Tibial artery (tissue), 4 donors: ENCODE results near the gene WDR64.

Source experiments
- DNase-seq, 2 donors: peaks; one replicate each; pipeline ENCODE4 v3.0.0-alpha.2; 2019
- H3K27ac ChIP-seq, 2 donors: fragments of 200-600 bp; sonication (generic) in 1 of 2; 1 replicate in 1 of 2; 2 replicates in 1 of 2; pipeline ENCODE4 v1.5.1; 2018 to 2019; ENCODE audit warnings: mild to moderate bottlenecking in 1 of 2
- H3K27me3 ChIP-seq, 2 donors: fragments of 200-600 bp; sonication (generic) in 1 of 2; one replicate each; pipeline versions ENCODE4 v1.5.1 to v1.6.0; 2016 to 2019
- H3K36me3 ChIP-seq, 3 donors: fragments of 200-600 bp; sonication (generic) in 2 of 3; one replicate each; pipeline ENCODE4 v1.5.1; 2016 to 2019; ENCODE audit warnings: mild to moderate bottlenecking in 2 of 3
- H3K4me1 ChIP-seq, 4 donors: fragments of 200-600 bp; sonication (generic) in 2 of 4; 1 replicate in 3 of 4; 2 replicates in 1 of 4; pipeline ENCODE4 v1.5.1; 2016 to 2019
- H3K4me3 ChIP-seq, 2 donors: fragments of 200-600 bp; sonication (generic) in 1 of 2; 1 replicate in 1 of 2; 2 replicates in 1 of 2; pipeline ENCODE4 v1.5.1; 2018 to 2019; ENCODE audit warnings: mild to moderate bottlenecking in 2 of 2
- H3K9me3 ChIP-seq, 3 donors: fragments of 200-600 bp; sonication (generic) in 1 of 3; one replicate each; pipeline ENCODE4 v1.5.1; 2016 to 2019
- CTCF ChIP-seq, 2 experiments: fragments of 200-600 bp in 1 of 2; fragments of 450-650 bp in 1 of 2; IDR thresholded peaks; one replicate each; pipeline ENCODE4 v1.5.1; 2017 to 2019; ENCODE audit warnings: antibody characterized with exemption in 2 of 2, mild to moderate bottlenecking in 1 of 2, moderate library complexity in 1 of 2
- intact Hi-C: fragments of 100-400 bp; cut with DNase I; formaldehyde crosslinking; loops from one replicate; pipeline ENCODE4 v1.15.0; 2023; ENCODE audit warnings: low total_unique reads

The WDR64 gene

GRCh38 chr1:241736387-241736786 lies 84.3 kb downstream of the WDR64 start:
- Histone ChIP-seq H3K4me1 (no peaks in the 10 kb centered on the region), H3K27ac (no peak overlapping the region), H3K4me3 (no peak overlapping the region), H3K36me3 (no peaks in the 10 kb centered on the region), H3K27me3 (no peaks in the 10 kb centered on the region), H3K9me3 (no peaks in the 10 kb centered on the region)
- DNase-seq = no peak
- TF ChIP-seq CTCF (IDR thresholded peaks at IDR 0.05) = no peak
- intact Hi-C loops = no loop called here

- no peak for TF ChIP-seq CTCF (IDR thresholded peaks at IDR 0.05)
- Histone ChIP-seq H3K36me3 (no peaks in the 10 kb centered on the region), H3K4me1 (no peaks in the 10 kb centered on the region), H3K27ac (no peak overlapping the region), H3K4me3 (no peak overlapping the region), H3K27me3 (no peaks in the 10 kb centered on the region), H3K9me3 (no peaks in the 10 kb centered on the region)
- DNase-seq = no peak
- intact Hi-C loops = no loop called here
These were observed 86.4 kb downstream of the WDR64 start for GRCh38 chr1:241738284-241739078.

DNA sequence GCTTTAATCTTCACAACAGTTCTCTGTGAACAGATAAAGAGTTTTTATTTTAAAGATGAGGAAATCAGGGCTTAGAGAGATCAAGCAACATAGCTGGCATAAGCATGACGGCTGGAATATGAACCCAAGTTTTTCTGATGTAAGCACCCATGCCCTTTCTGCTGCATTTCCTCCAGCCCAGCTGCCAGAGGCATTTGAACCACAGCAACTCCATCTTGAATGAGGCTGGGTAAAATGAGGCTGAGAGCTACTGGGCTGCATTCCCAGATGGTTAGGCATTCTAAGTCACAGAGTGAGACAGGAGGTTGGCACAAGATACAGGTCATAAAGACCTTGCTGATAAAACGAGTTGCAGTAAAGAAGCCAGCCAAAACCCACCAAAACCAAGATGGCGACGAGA lies 90.0 kb downstream of the WDR64 start:
- Histone ChIP-seq H3K27ac (no peak overlapping the region), H3K4me1 (no peaks in the 10 kb centered on the region), H3K27me3 (no peaks in the 10 kb centered on the region), H3K36me3 (no peaks in the 10 kb centered on the region), H3K9me3 (no peaks in the 10 kb centered on the region), H3K4me3 (no peak overlapping the region)
- no peak for DNase-seq
- intact Hi-C loops = no loop called here
- no peak for TF ChIP-seq CTCF (IDR thresholded peaks at IDR 0.05)

DNA sequence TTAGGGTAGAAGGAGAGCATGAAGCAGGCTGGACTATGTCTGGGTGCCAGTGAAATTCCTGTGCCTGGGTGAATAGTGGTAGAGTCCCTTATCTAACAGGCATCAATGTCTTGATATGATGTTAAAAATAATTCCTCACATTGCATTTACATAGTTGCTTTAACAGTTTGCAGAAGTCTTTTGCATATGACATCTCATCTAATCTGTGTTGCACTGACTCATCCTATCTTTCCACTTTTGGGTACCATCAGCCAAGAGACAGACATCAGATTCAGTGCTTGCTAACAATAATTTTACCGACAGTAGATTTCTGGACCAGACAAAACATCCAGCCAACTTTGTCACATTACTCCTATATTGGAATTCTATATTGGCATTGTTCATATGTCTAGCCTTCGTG lies 92.5 kb downstream of the WDR64 start:
- no peaks in the 10 kb centered on the region for H3K9me3 ChIP-seq
- no peaks in the 10 kb centered on the region for H3K36me3 ChIP-seq
- H3K4me3 ChIP-seq = no peak overlapping the region
- no peak for TF ChIP-seq CTCF (IDR thresholded peaks at IDR 0.05)
- intact Hi-C loops = no loop called here
- H3K27ac ChIP-seq = no peak overlapping the region
- H3K4me1 ChIP-seq = peaks cover 0 to 5% (median 4%) of the 10 kb centered on the region in 4 donors
- DNase-seq = no peak
- H3K27me3 ChIP-seq = no peaks in the 10 kb centered on the region

- intact Hi-C loops = no loop called here
- Histone ChIP-seq H3K27me3 (no peaks in the 10 kb centered on the region), H3K36me3 (no peaks in the 10 kb centered on the region), H3K9me3 (no peaks in the 10 kb centered on the region), H3K4me3 (no peak overlapping the region), H3K27ac (peak overlapping the region in 1 of 2 donors; percentile 76), H3K4me1 (peaks cover 0 to 29% (median 14%) of the 10 kb centered on the region in 4 donors)
- DNase-seq = no peak
- no peak for TF ChIP-seq CTCF (IDR thresholded peaks at IDR 0.05)
These were observed 95.9 kb downstream of the WDR64 start for GRCh38 chr1:241747992-241748391.
